GM21825 (cell line): ENCODE data around the gene TMEM168.
"Not testable (repeated sequence)": the region's sequence is repeated elsewhere in the genome, so short reads cannot be mapped to it uniquely, and the experiment has no call there.

Experiments used
- ATAC-seq: cut with Tn5 transposase; IDR thresholded peaks from one replicate; pipeline ENCODE4 v1.9.1; 2021; ENCODE audit warnings: mild to moderate bottlenecking, moderate library complexity; ENCODE audit not compliant: unreplicated experiment

The TMEM168 gene

GRCh38 chr7:112781558-112781957 lies 8.6 kb downstream of the TMEM168 start:
- no peak for ATAC-seq

- no peak for ATAC-seq
These were observed 9.1 kb downstream of the TMEM168 start for GRCh38 chr7:112781110-112781509.

GRCh38 chr7:112779667-112780066 lies 10.5 kb downstream of the TMEM168 start:
- no peak for ATAC-seq

GRCh38 chr7:112777406-112777805 lies 12.8 kb downstream of the TMEM168 start:
- ATAC-seq = no peak

- ATAC-seq = no peak
These were observed 19.0 kb downstream of the TMEM168 start for GRCh38 chr7:112771166-112771565.

GRCh38 chr7:112770051-112770450 lies 20.1 kb downstream of the TMEM168 start:
- ATAC-seq = no peak

GRCh38 chr7:112765105-112765504 lies 25.1 kb downstream of the TMEM168 start:
- ATAC-seq = no peak

GRCh38 chr7:112763996-112764395 lies 26.2 kb downstream of the TMEM168 start:
- no peak for ATAC-seq

- ATAC-seq = no peak
These were observed 26.9 kb downstream of the TMEM168 start for GRCh38 chr7:112763298-112763697.

- no peak for ATAC-seq
These were observed 30.3 kb downstream of the TMEM168 start for GRCh38 chr7:112759905-112760304.

- no peak for ATAC-seq
These were observed 32.9 kb downstream of the TMEM168 start for GRCh38 chr7:112757337-112757736.

GRCh38 chr7:112753298-112753697 lies 36.9 kb downstream of the TMEM168 start:
- no peak for ATAC-seq

GRCh38 chr7:112752576-112752975 lies 37.6 kb downstream of the TMEM168 start:
- ATAC-seq = no peak

GRCh38 chr7:112749775-112750174 lies 40.4 kb downstream of the TMEM168 start:
- no peak for ATAC-seq

- ATAC-seq = no peak
These were observed 41.8 kb downstream of the TMEM168 start for GRCh38 chr7:112748381-112748780.

GRCh38 chr7:112745635-112746034 lies 44.6 kb downstream of the TMEM168 start:
- ATAC-seq = no peak

GRCh38 chr7:112744818-112745217 lies 45.4 kb downstream of the TMEM168 start:
- no peak for ATAC-seq

- no peak for ATAC-seq
These were observed 46.4 kb downstream of the TMEM168 start for GRCh38 chr7:112743811-112744210.

- ATAC-seq = no peak
These were observed 49.5 kb downstream of the TMEM168 start for GRCh38 chr7:112740667-112741066.

- no peak for ATAC-seq
These were observed 50.6 kb downstream of the TMEM168 start for GRCh38 chr7:112739436-112740180.

GRCh38 chr7:112735261-112735660 lies 54.9 kb downstream of the TMEM168 start:
- ATAC-seq = no peak

GRCh38 chr7:112731324-112731723 lies 58.9 kb downstream of the TMEM168 start:
- not testable (repeated sequence) for ATAC-seq

- no peak for ATAC-seq
These were observed 64.1 kb downstream of the TMEM168 start for GRCh38 chr7:112726076-112726475.
